Hematopoietic multipotent progenitor cell treated with erythropoietin and hydrocortisone succinate and interleukin-3 and kit ligand, for 17 days (in vitro differentiated cells): ENCODE results near the gene GAK.

ENCODE experiments used
- DNase-seq: peaks from one replicate; pipeline ENCODE4 v3.0.0-alpha.2; 2015; ENCODE audit warnings: low spot score

GAK gene

DNA sequence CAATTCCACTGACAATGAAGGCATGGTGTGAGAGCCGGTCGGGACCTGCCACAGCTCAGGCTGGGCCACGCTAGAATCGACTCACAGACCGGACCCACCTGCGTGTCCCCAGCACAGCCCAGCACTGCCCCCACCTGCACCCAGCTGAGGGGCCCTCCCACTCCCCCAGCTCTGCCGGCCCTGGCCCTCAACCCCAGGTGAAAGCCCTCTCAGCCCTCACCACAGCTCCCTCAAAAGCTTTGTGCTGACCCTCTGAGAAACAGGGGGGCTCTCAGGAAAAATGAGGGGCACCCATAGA lies 25.1 kb downstream of the GAK start:
- no peak for DNase-seq

DNA sequence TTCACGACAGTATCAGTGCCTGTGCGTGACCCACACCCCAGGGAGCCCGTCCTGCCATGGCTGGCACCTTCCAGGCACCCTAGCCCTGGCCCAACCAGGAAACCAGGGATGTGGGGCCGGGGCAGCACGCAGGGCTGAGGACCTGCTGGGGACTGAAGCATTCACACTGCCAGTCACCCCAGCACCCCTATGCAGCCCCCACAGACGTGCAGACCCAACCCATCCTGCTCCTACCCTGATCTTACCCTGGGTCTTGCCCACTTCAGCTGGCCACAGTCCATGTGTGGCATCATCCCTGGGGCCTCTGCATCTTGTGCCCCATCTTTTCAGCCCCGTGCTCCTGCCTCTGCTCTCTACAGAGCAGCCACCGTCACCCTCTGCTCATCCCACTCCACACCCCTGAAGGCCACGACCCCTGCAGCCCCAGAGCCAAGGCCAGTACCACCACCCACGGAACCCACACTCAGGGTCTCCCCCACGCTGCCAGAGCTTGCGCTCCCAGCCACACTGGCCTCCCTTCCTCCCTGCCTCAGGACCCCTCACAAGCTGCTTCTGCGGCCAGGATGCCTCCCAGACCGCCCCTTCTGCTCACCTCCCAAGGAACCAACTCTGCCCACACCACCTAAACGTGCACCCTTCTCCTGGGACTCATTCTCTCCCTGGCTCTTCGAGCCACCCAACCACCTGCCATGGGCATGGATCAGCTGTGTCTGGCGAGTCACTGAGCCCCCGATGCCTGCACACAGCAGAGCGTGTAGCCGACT lies 25.6 kb downstream of the GAK start:
- DNase-seq: no peak

DNA sequence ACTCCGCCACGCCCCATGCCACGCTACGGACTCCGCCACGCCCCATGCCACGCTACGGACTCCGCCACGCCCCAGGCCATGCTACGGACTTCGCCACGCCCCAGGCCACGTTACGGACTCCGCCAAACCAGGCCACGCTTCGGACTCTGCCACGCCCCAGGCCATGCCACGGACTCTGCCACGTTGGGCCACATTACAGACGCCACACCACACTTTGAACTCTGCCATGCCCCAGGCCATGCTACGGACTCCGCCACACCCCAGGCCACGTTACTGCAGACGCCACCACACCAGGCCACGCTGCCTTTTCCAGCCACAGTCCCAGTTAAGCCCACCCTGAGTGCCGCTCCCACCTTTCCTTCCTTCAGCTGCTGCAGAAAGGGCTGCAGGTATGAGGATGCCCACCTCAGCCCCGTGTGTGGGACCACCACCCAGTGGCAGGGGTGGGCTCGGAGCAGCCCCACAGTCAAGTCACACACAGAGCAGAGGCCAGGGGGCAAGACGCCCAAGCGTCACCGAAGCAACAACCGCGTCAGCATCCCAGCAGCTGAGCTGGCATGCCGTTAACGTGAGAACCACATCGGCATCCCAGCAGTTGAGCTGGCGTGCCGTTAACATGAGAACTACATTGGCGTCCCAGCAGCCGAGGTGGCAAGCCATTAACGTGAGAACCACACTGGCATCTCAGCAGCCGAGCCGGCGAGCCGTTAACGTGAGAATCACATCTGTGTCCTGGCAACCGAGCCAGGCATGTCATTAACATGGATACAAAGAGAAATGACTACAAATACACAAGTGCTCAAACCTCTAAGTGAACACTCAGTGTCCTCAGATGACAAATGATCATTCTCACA lies 26.4 kb downstream of the GAK start:
- DNase-seq: no peak

DNA sequence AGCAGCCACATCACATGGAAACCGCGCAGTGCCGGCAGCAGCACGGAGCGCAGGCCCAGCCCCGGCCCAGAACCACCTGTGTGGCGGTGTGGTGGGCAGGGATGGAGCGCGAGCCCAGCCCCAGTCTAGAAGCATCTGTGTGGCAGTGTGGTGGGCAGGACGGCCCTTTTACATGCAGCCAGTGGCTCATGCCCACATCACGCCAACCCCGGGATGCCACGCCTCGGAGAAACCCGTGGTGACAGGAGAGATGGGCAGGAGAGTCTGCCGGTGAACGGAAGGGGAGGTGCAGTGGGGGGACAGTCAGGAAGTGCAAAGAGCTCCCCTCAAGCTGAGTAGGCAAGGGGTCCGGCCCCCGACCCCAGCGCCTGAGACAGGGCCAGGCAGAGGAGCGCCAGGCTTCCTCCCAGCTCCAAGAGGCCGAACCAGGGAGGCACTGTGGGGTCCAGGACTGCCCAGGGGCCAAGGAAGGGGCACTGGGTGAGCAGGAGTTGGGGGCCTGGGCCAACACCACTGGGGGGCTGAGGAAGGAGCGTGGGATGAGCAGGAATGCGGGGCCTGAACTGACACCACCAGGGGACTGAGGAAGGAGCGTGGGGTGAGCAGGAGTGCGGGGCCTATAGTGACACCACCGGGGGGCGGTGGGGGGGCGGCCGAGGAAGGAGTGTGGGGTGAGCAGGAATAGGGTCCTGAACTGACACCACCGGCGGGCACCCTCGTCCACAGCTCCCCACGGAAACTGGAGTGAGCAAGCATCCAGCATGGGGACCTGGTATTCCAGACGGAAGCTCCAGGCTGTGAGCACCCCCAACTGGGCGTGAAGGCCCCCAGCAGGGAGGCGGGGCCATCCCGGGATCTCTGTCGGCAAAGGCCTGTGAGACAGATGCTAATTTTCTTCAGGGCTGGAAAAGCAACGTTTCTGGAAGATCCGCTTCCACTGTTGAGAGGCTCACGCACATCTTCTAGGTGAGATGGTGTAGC lies 28.8 kb downstream of the GAK start:
- no peak for DNase-seq

DNA sequence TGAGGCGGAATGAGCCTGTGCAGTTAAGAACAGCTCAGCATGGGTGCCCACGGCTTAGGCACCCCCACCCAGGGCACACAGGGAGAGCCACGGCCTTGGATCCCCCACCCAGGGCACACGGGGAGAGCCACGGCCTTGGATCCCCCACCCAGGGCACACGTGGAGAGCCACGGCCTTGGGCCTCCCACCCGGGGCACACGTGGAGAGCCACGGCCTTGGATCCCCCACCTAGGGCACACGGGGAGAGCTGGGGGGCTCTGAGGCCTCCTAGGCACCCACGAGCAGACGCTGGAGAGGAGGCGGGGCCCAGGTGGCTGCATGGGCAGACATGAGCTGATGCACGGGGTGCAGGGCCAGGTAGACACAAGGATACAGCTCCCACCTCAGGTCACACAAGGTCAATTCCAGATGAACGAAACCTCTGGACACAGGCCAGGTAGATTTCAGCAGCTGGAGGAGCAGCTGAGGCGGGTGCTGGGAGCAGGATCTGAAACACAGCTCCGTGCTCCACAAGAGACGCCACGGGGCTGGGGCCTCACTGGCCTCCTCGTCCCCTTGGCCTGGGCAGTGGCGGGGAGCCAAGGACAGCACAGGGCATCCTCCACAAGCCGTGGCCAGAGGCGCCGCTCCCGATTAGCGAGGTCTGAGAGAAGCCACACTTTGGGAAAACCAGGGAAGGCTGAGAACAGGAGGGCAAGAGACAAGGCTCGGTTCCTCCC lies 30.8 kb downstream of the GAK start:
- DNase-seq: no peak

DNA sequence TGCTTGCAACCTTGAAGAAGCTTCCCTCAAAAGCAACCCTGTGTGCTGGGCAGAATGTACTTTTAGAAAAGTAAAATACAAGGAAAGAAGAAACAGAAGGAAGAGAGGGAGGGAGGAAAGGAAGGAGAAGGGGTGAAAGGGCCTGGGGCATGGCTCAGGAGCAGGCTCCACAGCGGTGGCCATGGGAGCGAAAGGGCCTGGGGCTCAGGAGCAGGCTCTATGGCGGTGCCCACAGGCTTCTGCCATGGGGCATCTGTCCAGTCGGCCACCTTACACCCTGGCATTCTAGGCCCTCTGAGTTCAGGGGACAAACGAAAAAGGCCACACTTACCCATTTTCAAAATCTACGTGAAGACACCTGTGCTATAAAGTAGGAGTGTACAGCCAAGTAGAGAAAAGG lies 31.4 kb downstream of the GAK start:
- no peak for DNase-seq

DNA sequence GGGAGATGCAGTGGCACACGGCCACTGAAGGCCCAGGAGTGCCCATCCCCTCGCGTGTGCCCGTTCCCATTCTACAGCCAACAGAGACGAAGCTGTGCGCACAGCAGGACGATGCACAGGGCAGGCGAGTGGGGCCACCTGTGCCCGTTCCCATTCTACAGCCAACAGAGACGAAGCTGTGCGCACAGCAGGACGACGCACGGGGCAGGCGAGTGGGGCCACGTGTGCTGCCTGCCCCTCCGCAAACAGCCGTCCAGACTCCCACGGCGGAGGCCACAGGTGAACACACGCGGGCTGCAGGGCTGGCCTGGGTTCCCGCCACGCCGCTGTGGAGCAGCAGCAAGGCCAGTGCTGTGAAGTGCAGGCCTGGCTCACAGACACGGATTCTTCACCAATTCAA lies 32.0 kb downstream of the GAK start:
- no peak for DNase-seq

DNA sequence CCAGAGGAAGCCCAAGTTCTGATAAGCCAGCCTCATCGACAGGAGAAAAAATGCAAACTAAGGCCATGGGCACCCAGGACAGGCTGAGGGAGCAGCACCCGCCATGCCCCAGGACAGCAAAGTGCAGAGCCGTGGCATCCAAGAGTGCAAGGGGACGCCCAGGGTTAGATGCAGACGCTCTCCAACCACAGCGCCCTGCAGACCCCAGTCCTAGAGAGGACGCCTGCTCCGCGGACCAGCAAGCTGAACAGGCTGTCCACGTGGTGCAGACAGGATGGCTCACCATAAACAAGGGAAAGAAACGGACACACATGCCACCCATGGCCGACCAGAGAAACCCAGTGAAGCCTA lies 32.6 kb downstream of the GAK start:
- no peak for DNase-seq

DNA sequence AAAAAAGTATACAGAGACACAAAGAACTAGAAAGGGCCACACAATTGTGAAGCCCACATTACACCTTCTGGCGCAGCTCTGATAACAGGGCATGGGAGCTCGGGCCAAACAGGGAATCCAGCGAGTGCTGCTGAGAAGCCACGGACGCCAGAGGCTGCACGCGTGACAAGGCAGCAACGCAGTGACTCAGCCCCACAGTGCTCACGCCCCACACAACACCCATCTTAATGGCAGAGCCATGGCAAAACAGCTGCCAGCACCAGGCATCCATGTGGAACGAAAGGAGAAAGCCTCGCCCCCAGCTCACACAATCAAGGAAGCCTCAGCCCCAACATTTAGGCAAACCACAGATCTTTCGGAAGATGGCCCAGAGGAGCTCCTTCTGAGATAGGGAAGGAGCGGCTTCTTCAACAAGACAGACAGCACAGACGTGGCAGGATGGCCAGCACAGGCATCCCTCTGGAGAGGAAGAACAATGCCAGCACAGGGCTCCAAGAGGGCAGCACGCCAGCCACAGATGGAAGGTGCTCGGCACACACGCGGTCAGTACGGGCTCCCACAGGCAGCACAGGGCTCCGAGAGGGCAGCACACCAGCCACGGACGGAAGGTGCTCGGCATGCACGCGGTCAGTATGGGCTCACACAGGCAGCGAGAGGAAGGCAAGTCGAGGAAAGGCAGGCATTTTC lies 33.1 kb downstream of the GAK start:
- DNase-seq: no peak

DNA sequence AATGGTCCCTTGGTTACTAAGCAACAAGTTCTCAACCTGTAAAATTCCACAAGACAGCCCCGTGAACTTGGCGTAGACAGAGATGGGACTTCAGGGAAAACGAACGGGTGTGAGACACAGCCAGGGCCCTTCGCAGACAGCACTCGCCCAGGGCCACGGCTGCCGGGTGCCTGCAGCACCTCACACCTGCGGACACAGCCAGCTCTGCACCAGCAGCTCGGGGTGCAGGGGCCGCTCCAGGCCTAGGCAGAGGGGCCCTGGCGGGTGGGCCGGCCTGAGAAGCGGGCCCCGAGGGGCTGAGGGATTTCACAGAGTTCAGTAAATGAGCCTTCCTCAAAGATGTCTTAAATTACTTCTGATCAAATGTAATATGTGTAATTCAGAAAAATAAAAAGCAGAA lies 34.0 kb downstream of the GAK start:
- no peak for DNase-seq

DNA sequence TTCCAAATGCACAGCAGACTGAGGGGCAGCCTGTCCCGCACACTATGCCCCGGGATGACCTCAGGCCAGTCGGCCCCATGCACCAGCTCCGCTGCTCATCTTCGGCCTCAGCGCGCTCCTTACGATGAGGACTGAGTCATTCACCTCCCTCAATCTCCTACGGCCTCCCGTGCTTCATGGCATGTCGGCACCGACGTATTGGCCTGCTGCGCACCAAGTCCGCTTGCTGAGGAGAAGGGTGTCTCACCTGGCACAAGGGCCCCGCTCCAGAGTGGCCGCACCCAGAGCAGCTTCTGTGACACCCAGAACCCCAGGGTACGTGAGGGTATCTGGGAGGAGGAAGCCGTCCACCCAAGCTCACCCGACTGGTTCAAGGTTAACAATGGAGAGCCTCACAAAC lies 35.5 kb downstream of the GAK start:
- no peak for DNase-seq

DNA sequence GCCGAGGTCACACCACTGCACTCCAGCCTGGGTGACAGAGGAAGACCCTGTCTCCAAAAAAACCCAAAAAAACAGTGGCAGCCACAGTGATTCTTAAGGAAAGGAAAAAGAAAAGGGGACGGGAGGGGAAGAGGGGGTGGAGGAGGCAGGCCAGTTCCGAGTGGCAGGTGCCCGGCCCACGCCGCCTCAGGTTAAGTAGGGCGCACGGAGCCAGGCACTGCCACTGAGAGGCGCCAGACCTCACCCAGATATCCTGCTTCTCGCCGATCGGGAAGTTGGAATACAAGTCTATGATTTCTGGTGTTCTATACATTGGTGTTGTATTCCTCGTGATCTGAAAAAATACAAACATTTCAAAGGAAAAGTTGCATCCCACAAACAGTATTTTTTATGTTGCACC lies 35.9 kb downstream of the GAK start:
- DNase-seq: no peak

DNA sequence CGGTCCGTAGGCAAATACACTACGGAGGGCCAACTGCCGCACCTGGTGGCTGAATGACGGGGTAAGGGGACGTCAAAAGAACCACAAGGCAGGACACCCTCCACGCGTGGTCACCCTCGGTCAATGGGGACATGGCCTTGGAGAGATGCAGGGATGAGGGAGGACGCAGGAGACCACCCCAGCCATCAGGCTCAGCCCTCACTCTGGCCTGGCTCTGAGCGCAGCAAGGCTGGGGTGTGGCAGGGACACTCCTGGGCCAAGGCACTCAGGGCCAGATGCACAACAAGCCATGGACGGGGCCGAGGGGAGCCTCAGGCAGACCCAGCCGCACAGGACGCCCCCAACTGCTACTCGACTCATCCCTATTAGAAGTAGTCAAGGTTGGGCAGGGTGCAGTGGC lies 36.5 kb downstream of the GAK start:
- no peak for DNase-seq

DNA sequence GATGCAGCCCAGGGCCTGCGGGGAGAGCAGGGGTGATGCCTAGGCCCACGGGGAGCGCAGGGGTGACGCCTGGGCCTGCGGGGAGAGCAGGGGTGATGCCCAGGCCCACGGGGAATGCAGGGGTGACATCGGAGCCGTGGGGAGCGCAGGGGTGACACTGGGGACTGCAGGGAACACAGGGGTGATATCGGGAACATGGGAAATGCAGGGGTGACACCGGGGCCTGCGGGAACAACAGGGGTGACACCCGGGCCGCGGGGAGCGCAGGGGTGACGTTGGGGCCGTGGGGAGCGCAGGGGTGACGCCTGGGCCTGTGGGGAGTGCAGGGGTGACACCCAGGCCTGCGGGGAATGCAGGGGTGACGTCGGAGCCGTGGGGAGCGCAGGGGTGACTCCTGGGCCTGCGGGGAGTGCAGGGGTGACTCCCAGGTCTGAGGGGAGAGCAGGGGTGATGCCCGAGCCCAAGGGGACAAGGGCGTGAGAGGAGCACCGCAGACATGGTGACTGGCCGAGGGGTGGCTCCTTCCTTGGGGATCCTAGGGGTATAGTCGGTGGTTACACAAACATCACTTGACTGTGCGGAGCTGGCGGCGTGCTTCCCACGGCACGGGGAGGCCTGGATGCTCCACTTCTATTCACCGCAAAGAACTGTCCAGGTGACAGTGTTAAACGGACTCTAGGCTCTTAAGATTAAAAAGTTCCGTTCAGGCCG lies 38.0 kb downstream of the GAK start:
- DNase-seq: no peak

DNA sequence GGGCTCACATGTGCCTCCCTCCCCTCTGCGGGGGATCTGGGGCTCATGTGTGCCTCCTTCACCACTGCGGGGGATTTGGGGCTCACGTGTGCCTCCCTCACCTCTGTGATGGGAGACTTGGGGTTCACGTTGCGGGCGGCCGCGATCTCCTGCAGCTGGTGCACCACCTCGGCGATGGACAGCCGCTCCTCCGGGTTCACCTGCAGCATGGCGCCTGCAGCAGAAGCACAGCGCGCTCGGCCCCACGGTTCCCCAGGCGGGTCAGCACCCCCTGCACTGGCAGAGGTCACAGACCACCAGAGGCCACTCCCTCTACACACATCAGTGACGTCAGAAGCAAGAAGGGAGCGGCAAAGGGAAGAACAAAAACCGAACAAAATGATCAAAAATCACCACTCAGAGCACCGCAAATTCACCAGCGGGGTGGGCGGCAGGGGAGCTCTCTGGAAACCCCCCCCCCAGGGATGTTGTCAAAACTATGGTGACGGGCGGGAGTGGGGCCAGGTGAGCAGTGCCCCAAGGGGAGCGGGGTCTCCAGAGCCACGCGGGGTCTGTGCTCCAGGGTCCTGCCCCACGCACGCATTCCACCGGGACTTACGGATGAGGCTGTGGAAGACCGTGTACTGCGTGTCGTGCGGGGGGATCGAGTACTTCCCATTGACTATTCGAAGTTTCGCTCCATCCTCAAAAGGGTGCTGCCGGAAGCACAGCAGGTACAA lies 38.7 kb downstream of the GAK start:
- no peak for DNase-seq

DNA sequence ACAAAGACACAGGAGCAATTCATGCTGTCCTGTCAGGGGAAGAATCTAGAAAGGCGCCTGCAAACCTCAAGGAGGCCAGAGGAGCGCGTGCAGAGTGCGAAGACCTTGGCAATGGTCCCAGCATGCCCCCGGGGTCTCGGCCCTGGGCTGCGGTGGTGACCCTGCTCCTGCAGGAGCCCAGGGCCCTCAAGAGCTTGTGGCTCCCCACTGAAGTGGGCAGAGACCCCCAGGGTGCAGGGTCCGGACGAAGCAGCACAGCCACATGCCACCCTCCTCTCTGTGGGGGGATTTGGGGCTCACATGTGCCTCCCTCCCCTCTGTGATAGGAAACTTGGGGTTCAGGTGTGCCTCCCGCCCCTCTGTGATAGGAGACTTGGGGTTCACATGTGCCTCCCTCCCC lies 39.3 kb downstream of the GAK start:
- DNase-seq: no peak

DNA sequence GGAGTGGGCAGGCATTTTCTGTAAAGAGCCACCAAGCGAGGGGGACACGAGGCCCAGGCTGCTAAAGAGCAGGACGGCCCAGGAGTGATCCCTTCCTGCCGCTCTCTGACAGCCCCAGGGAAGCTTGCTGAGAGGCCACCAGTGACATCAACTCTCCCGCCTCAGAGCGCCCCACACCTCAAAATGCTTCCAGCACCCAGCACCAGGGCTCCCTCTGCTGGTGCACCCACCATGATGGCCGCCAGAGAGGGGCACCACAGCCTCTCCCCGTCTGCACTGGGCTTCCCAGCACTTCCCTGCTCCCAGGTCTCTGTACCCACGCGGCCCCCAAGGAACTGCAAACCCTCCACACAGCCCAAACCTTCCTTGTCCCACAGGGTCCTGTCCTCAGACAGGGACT lies 40.4 kb downstream of the GAK start:
- DNase-seq: no peak

DNA sequence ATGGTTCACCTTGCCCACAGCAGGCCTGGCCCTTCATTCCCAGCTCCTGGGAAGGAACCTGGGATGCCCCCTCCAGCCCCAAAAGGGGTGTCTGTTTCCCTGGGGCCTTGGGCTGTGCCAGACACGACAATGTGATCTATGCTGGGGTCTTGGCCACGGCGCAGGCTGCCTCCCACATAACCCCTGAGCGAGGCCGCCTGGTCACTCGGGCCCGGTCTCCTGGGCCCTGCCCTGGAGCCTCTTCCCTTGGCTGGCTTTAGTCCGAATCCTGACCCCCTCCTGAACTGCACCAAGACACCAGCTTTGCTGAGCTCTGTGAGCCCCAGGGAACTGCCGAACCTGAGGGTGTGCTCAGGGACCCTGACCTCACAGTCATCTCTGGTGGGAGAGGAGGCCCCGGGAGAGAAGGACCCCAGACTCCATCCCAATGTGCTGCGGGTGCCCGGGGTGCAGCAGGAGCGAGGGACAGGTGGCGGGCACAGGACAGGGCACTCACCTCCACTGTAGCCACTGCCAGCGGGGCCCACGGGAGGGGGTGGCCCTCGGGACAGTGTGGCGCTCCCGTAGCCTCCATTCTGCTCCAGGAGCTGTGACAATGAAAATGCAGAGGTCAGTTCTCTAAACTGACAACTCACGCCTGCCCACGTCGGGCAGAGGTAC lies 42.0 kb downstream of the GAK start:
- no peak for DNase-seq

DNA sequence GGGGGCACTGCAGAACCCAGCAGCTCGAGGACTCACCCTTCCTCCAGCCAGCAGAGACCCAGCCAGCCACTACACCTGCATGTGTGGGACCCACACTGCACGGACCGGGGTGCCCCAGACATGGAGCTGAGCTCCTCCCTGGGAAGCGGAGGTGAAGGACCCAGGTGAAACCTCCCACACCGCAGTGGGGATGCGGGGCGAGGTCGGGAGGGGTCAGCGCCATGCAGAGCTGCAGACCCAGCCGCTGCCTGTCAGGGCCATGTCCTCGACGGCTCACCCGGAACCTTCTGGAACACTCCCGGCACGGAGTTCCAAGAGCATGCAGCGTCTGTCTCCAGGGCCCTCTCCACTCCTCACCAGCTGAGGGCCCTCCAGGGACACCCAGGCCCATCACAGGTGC lies 42.6 kb downstream of the GAK start:
- no peak for DNase-seq

DNA sequence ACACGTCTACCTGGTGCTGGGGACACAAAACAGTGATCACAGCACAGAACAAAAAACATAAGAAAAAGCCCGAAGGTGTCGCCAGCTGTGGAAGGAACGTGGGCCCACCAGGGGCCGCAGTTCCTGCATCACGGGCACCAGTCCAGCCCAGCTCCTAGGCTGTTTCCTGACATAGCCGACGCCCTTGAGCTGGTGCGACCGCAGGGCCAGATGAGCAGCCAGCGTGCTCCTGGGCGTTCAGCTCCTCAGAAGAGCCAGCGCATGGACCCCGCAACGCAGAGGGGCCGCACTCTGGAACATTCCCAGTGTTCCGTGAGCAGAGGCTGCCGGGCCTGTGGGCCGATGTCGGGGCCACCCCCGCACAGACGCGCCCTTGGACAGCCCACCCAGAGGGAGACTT lies 44.1 kb downstream of the GAK start:
- DNase-seq: no peak
